NT2/D1 (cell line): ENCODE results near the gene CD3G.

Experiments
- DNase-seq: peaks from one replicate; pipeline ENCODE4 v3.0.0-alpha.2; 2011; ENCODE audit warnings: low read depth, low spot score
- H3K27me3 ChIP-seq: 2 replicates; pipeline ENCODE4 v1.6.0; 2011; ENCODE audit warnings: mild to moderate bottlenecking; ENCODE audit not compliant: insufficient read length, insufficient read depth
- H3K36me3 ChIP-seq: 2 replicates; pipeline ENCODE4 v1.6.1; 2011; ENCODE audit warnings: mild to moderate bottlenecking, low read length, mixed read lengths; ENCODE audit not compliant: insufficient read depth, insufficient read length
- H3K4me1 ChIP-seq: 2 replicates; pipeline ENCODE4 v1.5.1; 2011; ENCODE audit not compliant: insufficient read depth, insufficient read length
- H3K4me3 ChIP-seq: 2 replicates; pipeline ENCODE4 v1.5.1; 2011; ENCODE audit warnings: low read depth; ENCODE audit not compliant: insufficient read length
- H3K9ac ChIP-seq: 2 replicates; pipeline ENCODE4 v1.6.0; 2011; ENCODE audit warnings: low read depth; ENCODE audit not compliant: insufficient read length
- H3K9me3 ChIP-seq: 2 replicates; pipeline ENCODE4 v1.5.1; 2011; ENCODE audit warnings: mild to moderate bottlenecking, low read length; ENCODE audit not compliant: insufficient read depth
- SUZ12 ChIP-seq: IDR thresholded peaks from 2 replicates; pipeline ENCODE4 v1.6.1; 2011; ENCODE audit not compliant: insufficient read length, insufficient read depth; ENCODE audit errors: extremely low read depth
- YY1 ChIP-seq: IDR thresholded peaks from 2 replicates; pipeline ENCODE4 v1.6.1; 2011; ENCODE audit not compliant: insufficient read length, insufficient read depth
- ZNF274 ChIP-seq: IDR thresholded peaks from 2 replicates; pipeline ENCODE4 v1.6.1; 2011; ENCODE audit warnings: mild to moderate bottlenecking, low read depth, low read length

The CD3G gene

GRCh38 chr11:118364956-118365615 lies 20.9 kb downstream of the CD3G start:
- no peaks in the 10 kb centered on the region for H3K27me3 ChIP-seq
- DNase-seq: no peak
- H3K36me3 ChIP-seq: peaks cover 35% of the 10 kb centered on the region

GRCh38 chr11:118366287-118366686 lies 22.1 kb downstream of the CD3G start:
- DNase-seq: no peak
- Histone ChIP-seq H3K27me3 (no peaks in the 10 kb centered on the region), H3K36me3 (peaks cover 43% of the 10 kb centered on the region), H3K4me3 (no peak overlapping the region), H3K9me3 (no peaks in the 10 kb centered on the region), H3K4me1 (no peaks in the 10 kb centered on the region), H3K9ac (no peak overlapping the region)
- TF ChIP-seq YY1: no peak
- TF ChIP-seq ZNF274: no peak
- no peak for TF ChIP-seq SUZ12

More at GRCh38 chr11:118364956-118365615, 20.9 kb downstream of the CD3G start:
- no peak for TF ChIP-seq YY1
- TF ChIP-seq SUZ12: no peak
- TF ChIP-seq ZNF274: no peak
- H3K9me3 ChIP-seq: no peaks in the 10 kb centered on the region
- H3K9ac ChIP-seq: no peak overlapping the region
- H3K4me1 ChIP-seq: no peaks in the 10 kb centered on the region
- no peak overlapping the region for H3K4me3 ChIP-seq

GRCh38 chr11:118370774-118371173 lies 26.6 kb downstream of the CD3G start:
- no peak overlapping the region for H3K9ac ChIP-seq
- H3K4me1 ChIP-seq: no peaks in the 10 kb centered on the region
- no peak for DNase-seq
- no peak overlapping the region for H3K4me3 ChIP-seq
- H3K36me3 ChIP-seq: peaks cover 71% of the 10 kb centered on the region
- H3K9me3 ChIP-seq: no peaks in the 10 kb centered on the region
- TF ChIP-seq SUZ12: no peak
- TF ChIP-seq YY1: no peak
- TF ChIP-seq ZNF274: no peak
- H3K27me3 ChIP-seq: no peaks in the 10 kb centered on the region

- H3K9ac ChIP-seq: no peak overlapping the region
- TF ChIP-seq SUZ12 (no peak), ZNF274 (no peak), YY1 (no peak)
- H3K4me3 ChIP-seq: no peak overlapping the region
- no peaks in the 10 kb centered on the region for H3K9me3 ChIP-seq
- no peaks in the 10 kb centered on the region for H3K4me1 ChIP-seq
- peaks cover 75% of the 10 kb centered on the region for H3K36me3 ChIP-seq
- no peaks in the 10 kb centered on the region for H3K27me3 ChIP-seq
- no peak for DNase-seq
These were observed 29.1 kb downstream of the CD3G start for GRCh38 chr11:118373263-118373662.

- Histone ChIP-seq H3K27me3 (no peaks in the 10 kb centered on the region), H3K36me3 (peaks cover 73% of the 10 kb centered on the region), H3K4me3 (no peak overlapping the region), H3K9ac (no peak overlapping the region), H3K9me3 (no peaks in the 10 kb centered on the region), H3K4me1 (no peaks in the 10 kb centered on the region)
- TF ChIP-seq SUZ12 (no peak), ZNF274 (no peak), YY1 (no peak)
- DNase-seq: no peak
These were observed 29.7 kb downstream of the CD3G start for GRCh38 chr11:118373871-118374270.

GRCh38 chr11:118374729-118375128 lies 30.6 kb downstream of the CD3G start:
- Histone ChIP-seq H3K9ac (no peak overlapping the region), H3K36me3 (peaks cover 70% of the 10 kb centered on the region), H3K27me3 (no peaks in the 10 kb centered on the region), H3K4me1 (no peaks in the 10 kb centered on the region), H3K4me3 (no peak overlapping the region), H3K9me3 (no peaks in the 10 kb centered on the region)
- TF ChIP-seq YY1 (no peak), SUZ12 (no peak), ZNF274 (no peak)
- no peak for DNase-seq

GRCh38 chr11:118375978-118376377 lies 31.8 kb downstream of the CD3G start:
- no peak overlapping the region for H3K9ac ChIP-seq
- DNase-seq: no peak
- peaks cover 74% of the 10 kb centered on the region for H3K36me3 ChIP-seq
- no peaks in the 10 kb centered on the region for H3K9me3 ChIP-seq
- H3K4me3 ChIP-seq: no peak overlapping the region
- no peaks in the 10 kb centered on the region for H3K27me3 ChIP-seq
- TF ChIP-seq YY1 (no peak), SUZ12 (no peak), ZNF274 (no peak)
- H3K4me1 ChIP-seq: no peaks in the 10 kb centered on the region

- Histone ChIP-seq H3K27me3 (no peaks in the 10 kb centered on the region), H3K9ac (no peak overlapping the region), H3K9me3 (no peaks in the 10 kb centered on the region), H3K36me3 (peaks cover 73% of the 10 kb centered on the region), H3K4me3 (no peak overlapping the region), H3K4me1 (no peaks in the 10 kb centered on the region)
- TF ChIP-seq YY1 (no peak), SUZ12 (no peak), ZNF274 (no peak)
- DNase-seq: no peak
These were observed 35.4 kb downstream of the CD3G start for GRCh38 chr11:118379497-118379896.
